ENCODE measurements around the gene CPNE5.

GRCh38 chr6:36857325-36857724 is 18.1 kb upstream of the CPNE5 start:
- TF ChIP-seq, protein P1, sequence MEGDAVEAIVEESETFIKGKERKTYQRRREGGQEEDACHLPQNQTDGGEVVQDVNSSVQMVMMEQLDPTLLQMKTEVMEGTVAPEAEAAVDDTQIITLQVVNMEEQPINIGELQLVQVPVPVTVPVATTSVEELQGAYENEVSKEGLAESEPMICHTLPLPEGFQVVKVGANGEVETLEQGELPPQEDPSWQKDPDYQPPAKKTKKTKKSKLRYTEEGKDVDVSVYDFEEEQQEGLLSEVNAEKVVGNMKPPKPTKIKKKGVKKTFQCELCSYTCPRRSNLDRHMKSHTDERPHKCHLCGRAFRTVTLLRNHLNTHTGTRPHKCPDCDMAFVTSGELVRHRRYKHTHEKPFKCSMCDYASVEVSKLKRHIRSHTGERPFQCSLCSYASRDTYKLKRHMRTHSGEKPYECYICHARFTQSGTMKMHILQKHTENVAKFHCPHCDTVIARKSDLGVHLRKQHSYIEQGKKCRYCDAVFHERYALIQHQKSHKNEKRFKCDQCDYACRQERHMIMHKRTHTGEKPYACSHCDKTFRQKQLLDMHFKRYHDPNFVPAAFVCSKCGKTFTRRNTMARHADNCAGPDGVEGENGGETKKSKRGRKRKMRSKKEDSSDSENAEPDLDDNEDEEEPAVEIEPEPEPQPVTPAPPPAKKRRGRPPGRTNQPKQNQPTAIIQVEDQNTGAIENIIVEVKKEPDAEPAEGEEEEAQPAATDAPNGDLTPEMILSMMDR (conservative IDR thresholded peaks at IDR 0.05 in 1 of 2, IDR thresholded peaks at IDR 0.05 in 1 of 2; ENCODE audit: low read depth in 1 of 2, low read length in 2 of 2), result no peak
- no peak for TF ChIP-seq EZH2 (IDR thresholded peaks at IDR 0.05; ENCODE audit: low read length, missing control alignments)
